NCI-H2196 (cell line): Measurements from ENCODE around the gene RND1.

Source experiments
- DNase-seq: peaks from one replicate; lab custom pipeline; 2025; ENCODE audit not compliant: unreplicated experiment; lab: John Stamatoyannopoulos, UW

The RND1 gene

GRCh38 chr12:48813465-48814261 is 52.0 kb downstream of the RND1 start:
- no peak for DNase-seq

DNA sequence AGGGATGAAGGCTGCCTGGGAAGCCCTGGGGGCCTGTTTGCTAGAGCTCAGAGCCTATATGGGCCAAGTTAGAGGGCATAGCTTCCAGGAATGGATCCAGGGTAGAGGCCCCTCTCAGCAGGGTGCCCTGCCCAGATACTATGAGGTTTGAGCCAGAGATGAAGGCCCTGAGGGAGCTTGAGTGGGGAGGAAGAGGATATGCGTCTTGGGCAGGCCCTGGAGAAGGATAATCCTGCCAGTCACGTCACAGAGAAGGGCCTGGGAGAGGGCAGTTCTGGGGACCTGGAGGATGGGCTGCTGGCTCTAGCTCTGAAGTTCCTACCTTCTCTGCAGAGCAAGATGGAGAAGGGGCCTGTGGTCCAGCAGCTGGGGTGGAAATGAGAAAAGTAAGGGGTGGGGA is 53.3 kb downstream of the RND1 start:
- DNase-seq = no peak

DNA sequence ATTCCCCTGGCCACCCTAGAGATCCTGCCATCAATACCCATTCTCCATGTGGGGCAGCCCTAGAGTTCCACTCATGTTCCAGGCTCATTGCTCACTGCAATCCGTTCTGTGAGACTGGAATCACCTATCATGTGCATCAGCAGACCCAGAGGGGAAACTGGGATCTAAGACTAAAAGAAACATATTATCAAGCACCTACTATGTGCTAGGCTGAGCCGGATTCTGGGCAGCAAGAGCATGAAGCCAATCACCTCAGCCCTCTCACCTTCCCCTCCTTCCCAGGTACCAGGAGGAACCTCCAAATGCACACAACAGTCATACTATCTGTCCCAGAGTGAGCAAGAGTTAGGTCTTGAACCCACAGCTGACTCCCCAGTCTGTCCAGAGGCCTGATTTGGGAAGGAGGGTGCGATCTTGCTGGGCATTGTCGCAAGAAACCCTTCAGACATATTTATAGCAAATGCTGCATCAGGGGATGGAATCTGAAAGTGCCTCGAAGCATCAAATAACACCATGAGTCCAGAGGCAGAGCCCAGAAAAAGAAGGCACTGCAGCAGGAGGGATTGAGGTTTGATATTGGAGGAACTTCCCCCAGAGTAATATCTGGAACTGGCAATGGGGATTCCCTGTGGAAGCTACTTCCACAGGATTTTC is 54.1 kb downstream of the RND1 start:
- DNase-seq = no peak

GRCh38 chr12:48810903-48811431 is 54.7 kb downstream of the RND1 start:
- DNase-seq = no peak

DNA sequence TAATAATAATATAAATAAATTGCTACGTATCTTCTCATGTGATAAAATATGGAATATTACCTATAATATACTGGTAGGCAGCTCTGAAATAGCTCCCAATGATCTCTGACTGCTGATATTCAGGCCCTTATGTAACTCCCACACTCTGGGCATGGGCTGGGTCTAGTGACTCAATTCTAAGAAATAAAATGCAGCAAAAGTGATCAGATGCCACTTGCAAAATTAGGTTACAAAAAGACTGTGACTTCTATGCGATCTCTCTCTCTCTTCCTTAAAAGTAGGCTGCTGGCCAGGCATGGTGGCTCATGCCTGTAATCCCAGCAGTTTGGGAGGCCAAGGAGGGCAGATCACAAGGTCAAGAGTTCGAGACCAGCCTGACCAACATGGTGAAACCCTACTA is 57.7 kb downstream of the RND1 start:
- no peak for DNase-seq
